HepG2 (cell line): ENCODE results near the gene AFDN. TPM values are rescaled to one million over a fixed set of nuclear protein-coding genes. Genes with fewer than 3 reads are reported as not detected.

Experiments
- ATF7 ChIP-seq, 2 experiments: fragments of 450-650 bp in 1 of 2; sonication (generic) in 1 of 2; formaldehyde crosslinking in 1 of 2; IDR thresholded peaks; 2 replicates each; pipeline versions ENCODE4 v1.4.0 to v1.6.1; 2016 to 2020; ENCODE audit warnings: antibody characterized with exemption in 1 of 2, mild to moderate bottlenecking in 1 of 2, missing genetic modification reagents in 1 of 2
- CHCHD3 ChIP-seq: sonication (generic); formaldehyde crosslinking; IDR thresholded peaks from 2 replicates; pipeline ENCODE4 v1.8.0; 2022; ENCODE audit warnings: mild to moderate bottlenecking, missing genetic modification reagents, moderate library complexity
- DBP ChIP-seq: sonication (generic); formaldehyde crosslinking; IDR thresholded peaks from 2 replicates; pipeline ENCODE4 v1.4.0; 2020; ENCODE audit warnings: missing genetic modification reagents; ENCODE audit errors: not compliant biosample characterization
- E2F2 ChIP-seq: sonication (generic); formaldehyde crosslinking; IDR thresholded peaks from 2 replicates; pipeline ENCODE4 v1.4.0; 2020; ENCODE audit warnings: missing genetic modification reagents, borderline replicate concordance
- HDAC6 ChIP-seq: fragments of 200-600 bp; sonication (generic); IDR thresholded peaks from 2 replicates; pipeline ENCODE4 v1.7.0; 2017; ENCODE audit warnings: mild to moderate bottlenecking, antibody characterized with exemption, low read length, low read depth
- LBX2 ChIP-seq: sonication (generic); formaldehyde crosslinking; IDR thresholded peaks from 2 replicates; pipeline ENCODE4 v1.5.0; 2020; ENCODE audit warnings: missing genetic modification reagents, mild to moderate bottlenecking, borderline replicate concordance
- NKX3-1 ChIP-seq: sonication (generic); formaldehyde crosslinking; IDR thresholded peaks from 2 replicates; pipeline ENCODE4 v1.5.0; 2020; ENCODE audit warnings: missing genetic modification reagents
- POLR2AphosphoS5 ChIP-seq: IDR thresholded peaks from 2 replicates; pipeline ENCODE4 v1.6.1; 2012; ENCODE audit warnings: low read depth, low read length
- SMARCC2 ChIP-seq: fragments of 450-650 bp; IDR thresholded peaks from 2 replicates; pipeline ENCODE4 v1.6.1; 2017; ENCODE audit warnings: antibody characterized with exemption, mild to moderate bottlenecking
- U2AF2 ChIP-seq: fragments of 200-400 bp; formaldehyde crosslinking; IDR thresholded peaks from 2 replicates; pipeline ENCODE4 v1.6.1; 2017; ENCODE audit warnings: low read depth, mild to moderate bottlenecking, low read length
- ZNF501 ChIP-seq: sonication (generic); formaldehyde crosslinking; IDR thresholded peaks from 2 replicates; pipeline ENCODE4 v1.5.1; 2020; ENCODE audit warnings: mild to moderate bottlenecking, moderate library complexity, missing genetic modification reagents
- ZNF629 ChIP-seq: sonication (generic); formaldehyde crosslinking; conservative IDR thresholded peaks from 2 replicates; pipeline ENCODE4 v1.5.0; 2020; ENCODE audit warnings: missing genetic modification reagents
- polyA plus RNA-seq, 8 experiments: library from polyadenylated mRNA; depleted of rRNA in 3 of 8; stranded (reverse) in 7 of 8; unstranded in 1 of 8; fragments of >200 nt; fragmentation: Illumina TruSeq in 4 of 8; extraction: Trizol in 4 of 8; gene quantifications; 2 replicates each; pipeline versions ENCODE4 v1.2.1 to v1.2.3, GENCODE V29; 2011 to 2016; ENCODE audit warnings: low read depth in 4 of 8, missing spikeins in 1 of 8, mixed read lengths in 1 of 8; ENCODE audit not compliant: insufficient read depth in 1 of 8
- total RNA-seq, 5 experiments: library from RNA; depleted of rRNA; stranded (reverse); fragments of >200 nt; fragmentation: Illumina TruSeq; extraction: Trizol; gene quantifications; 2 replicates each; pipeline ENCODE4 v1.2.3, GENCODE V29; 2016; ENCODE audit warnings: low read depth in 1 of 5
- TF ChIP-seq, protein P1 (sequence below): sonication (generic); formaldehyde crosslinking; IDR thresholded peaks from 2 replicates; pipeline ENCODE4 v1.5.0; 2020; ENCODE audit warnings: mild to moderate bottlenecking, missing genetic modification reagents, borderline replicate concordance
- TF ChIP-seq, protein P2 (sequence below): sonication (generic); formaldehyde crosslinking; IDR thresholded peaks from 2 replicates; pipeline ENCODE4 v1.4.0; 2020; ENCODE audit warnings: missing genetic modification reagents

The AFDN gene
- total and polyA plus RNA-seq, 2 of the 13 experiments (the other 11 are each of a cell fraction or from before 2014, with no cell fraction given), result 136 to 151 TPM

DNA sequence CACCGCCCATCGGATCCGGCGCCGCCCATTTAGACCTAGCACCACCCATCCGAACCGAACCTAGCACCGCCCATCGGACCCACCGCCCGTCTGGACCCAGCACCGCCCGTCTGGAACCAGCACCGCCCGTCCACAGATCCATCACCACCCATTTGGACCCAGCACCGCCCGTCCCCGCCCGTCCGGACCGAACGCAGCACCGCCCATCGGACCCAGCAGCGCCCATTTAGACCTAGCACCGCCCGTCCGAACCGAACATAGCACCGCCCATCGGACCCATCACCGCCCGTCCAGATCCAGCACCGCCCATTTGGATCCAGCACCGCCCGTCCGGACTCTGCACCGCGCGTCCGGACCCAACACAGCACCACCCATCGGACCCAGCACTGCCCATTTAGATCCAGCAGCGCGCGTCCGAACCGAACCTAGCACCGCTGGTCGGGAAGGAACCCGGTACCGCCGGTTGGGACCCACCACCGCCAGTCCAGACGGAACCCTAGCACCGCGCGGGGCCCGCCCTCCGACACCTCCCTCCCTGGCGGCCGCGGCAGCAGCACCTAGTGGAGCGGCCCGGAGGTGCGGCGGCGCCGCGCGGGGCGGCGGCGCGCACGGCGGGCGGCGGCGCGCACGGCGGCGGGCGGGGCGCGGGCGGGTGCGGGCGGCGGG is 348 bp upstream of the AFDN start (continued):
- TF ChIP-seq, protein P1, sequence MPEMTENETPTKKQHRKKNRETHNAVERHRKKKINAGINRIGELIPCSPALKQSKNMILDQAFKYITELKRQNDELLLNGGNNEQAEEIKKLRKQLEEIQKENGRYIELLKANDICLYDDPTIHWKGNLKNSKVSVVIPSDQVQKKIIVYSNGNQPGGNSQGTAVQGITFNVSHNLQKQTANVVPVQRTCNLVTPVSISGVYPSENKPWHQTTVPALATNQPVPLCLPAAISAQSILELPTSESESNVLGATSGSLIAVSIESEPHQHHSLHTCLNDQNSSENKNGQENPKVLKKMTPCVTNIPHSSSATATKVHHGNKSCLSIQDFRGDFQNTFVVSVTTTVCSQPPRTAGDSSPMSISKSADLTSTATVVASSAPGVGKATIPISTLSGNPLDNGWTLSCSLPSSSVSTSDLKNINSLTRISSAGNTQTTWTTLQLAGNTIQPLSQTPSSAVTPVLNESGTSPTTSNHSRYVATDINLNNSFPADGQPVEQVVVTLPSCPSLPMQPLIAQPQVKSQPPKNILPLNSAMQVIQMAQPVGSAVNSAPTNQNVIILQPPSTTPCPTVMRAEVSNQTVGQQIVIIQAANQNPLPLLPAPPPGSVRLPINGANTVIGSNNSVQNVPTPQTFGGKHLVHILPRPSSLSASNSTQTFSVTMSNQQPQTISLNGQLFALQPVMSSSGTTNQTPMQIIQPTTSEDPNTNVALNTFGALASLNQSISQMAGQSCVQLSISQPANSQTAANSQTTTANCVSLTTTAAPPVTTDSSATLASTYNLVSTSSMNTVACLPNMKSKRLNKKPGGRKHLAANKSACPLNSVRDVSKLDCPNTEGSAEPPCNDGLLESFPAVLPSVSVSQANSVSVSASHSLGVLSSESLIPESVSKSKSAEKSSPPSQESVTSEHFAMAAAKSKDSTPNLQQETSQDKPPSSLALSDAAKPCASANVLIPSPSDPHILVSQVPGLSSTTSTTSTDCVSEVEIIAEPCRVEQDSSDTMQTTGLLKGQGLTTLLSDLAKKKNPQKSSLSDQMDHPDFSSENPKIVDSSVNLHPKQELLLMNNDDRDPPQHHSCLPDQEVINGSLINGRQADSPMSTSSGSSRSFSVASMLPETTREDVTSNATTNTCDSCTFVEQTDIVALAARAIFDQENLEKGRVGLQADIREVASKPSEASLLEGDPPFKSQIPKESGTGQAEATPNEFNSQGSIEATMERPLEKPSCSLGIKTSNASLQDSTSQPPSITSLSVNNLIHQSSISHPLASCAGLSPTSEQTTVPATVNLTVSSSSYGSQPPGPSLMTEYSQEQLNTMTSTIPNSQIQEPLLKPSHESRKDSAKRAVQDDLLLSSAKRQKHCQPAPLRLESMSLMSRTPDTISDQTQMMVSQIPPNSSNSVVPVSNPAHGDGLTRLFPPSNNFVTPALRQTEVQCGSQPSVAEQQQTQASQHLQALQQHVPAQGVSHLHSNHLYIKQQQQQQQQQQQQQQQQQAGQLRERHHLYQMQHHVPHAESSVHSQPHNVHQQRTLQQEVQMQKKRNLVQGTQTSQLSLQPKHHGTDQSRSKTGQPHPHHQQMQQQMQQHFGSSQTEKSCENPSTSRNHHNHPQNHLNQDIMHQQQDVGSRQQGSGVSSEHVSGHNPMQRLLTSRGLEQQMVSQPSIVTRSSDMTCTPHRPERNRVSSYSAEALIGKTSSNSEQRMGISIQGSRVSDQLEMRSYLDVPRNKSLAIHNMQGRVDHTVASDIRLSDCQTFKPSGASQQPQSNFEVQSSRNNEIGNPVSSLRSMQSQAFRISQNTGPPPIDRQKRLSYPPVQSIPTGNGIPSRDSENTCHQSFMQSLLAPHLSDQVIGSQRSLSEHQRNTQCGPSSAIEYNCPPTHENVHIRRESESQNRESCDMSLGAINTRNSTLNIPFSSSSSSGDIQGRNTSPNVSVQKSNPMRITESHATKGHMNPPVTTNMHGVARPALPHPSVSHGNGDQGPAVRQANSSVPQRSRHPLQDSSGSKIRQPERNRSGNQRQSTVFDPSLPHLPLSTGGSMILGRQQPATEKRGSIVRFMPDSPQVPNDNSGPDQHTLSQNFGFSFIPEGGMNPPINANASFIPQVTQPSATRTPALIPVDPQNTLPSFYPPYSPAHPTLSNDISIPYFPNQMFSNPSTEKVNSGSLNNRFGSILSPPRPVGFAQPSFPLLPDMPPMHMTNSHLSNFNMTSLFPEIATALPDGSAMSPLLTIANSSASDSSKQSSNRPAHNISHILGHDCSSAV, result no peak
- TF ChIP-seq ZNF629, result no peak
- no peak for TF ChIP-seq CHCHD3 (CRISPR knock-in tag)
- TF ChIP-seq HDAC6, result no peak
- no peak for TF ChIP-seq DBP (CRISPR knock-in tag)
- TF ChIP-seq ZNF501, result peak; percentile 84
- TF ChIP-seq LBX2 (CRISPR knock-in tag), result no peak; the same call in 1 of the 2 replicates
- no peak for TF ChIP-seq SMARCC2
- TF ChIP-seq E2F2 (CRISPR knock-in tag), result no peak
- TF ChIP-seq POLR2AphosphoS5, result no peak; the same call in 1 of the 2 replicates
- no peak for TF ChIP-seq NKX3-1
- no peak for TF ChIP-seq ATF7 (IDR thresholded peaks at IDR 0.05)
- TF ChIP-seq ATF7 (CRISPR knock-in tag; IDR thresholded peaks at IDR 0.05), result peak; percentile 74; the same call in 1 of the 2 replicates
- TF ChIP-seq U2AF2, result no peak
- TF ChIP-seq, protein P2, sequence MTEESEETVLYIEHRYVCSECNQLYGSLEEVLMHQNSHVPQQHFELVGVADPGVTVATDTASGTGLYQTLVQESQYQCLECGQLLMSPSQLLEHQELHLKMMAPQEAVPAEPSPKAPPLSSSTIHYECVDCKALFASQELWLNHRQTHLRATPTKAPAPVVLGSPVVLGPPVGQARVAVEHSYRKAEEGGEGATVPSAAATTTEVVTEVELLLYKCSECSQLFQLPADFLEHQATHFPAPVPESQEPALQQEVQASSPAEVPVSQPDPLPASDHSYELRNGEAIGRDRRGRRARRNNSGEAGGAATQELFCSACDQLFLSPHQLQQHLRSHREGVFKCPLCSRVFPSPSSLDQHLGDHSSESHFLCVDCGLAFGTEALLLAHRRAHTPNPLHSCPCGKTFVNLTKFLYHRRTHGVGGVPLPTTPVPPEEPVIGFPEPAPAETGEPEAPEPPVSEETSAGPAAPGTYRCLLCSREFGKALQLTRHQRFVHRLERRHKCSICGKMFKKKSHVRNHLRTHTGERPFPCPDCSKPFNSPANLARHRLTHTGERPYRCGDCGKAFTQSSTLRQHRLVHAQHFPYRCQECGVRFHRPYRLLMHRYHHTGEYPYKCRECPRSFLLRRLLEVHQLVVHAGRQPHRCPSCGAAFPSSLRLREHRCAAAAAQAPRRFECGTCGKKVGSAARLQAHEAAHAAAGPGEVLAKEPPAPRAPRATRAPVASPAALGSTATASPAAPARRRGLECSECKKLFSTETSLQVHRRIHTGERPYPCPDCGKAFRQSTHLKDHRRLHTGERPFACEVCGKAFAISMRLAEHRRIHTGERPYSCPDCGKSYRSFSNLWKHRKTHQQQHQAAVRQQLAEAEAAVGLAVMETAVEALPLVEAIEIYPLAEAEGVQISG, result peak; percentile 55
